Karpas-422 (cell line): Measurements from ENCODE around the gene USP34. TPM values are rescaled to one million over a fixed set of nuclear protein-coding genes. Genes with fewer than 3 reads are reported as not detected.

Experiments used
- DNase-seq: peaks from one replicate; pipeline ENCODE4 v3.0.0-alpha.2; 2015
- H2AFZ ChIP-seq: fragments of 200-600 bp; sonication (generic); 2 replicates; pipeline ENCODE4 v1.6.1; 2014; ENCODE audit warnings: antibody characterized with exemption, low read length, mixed read lengths
- H3K27ac ChIP-seq: fragments of 200-600 bp; sonication (generic); 2 replicates; pipeline ENCODE4 v1.5.1; 2014; ENCODE audit warnings: mild to moderate bottlenecking, low read length, moderate library complexity
- H3K27me3 ChIP-seq: fragments of 200-600 bp; sonication (generic); 2 replicates; pipeline ENCODE4 v1.6.1; 2014; ENCODE audit warnings: low read length, mixed read lengths
- H3K36me3 ChIP-seq: fragments of 200-600 bp; sonication (generic); 2 replicates; pipeline ENCODE4 v1.6.1; 2014; ENCODE audit warnings: low read length, mixed read lengths; ENCODE audit not compliant: insufficient read depth
- H3K4me1 ChIP-seq: fragments of 200-600 bp; sonication (generic); 2 replicates; pipeline ENCODE4 v1.6.1; 2014; ENCODE audit warnings: mild to moderate bottlenecking, low read length, mixed read lengths
- H3K4me2 ChIP-seq: fragments of 200-600 bp; sonication (generic); 2 replicates; pipeline ENCODE4 v1.6.1; 2014; ENCODE audit warnings: low read length, low read depth, mild to moderate bottlenecking; ENCODE audit not compliant: poor library complexity, severe bottlenecking
- H3K4me3 ChIP-seq: fragments of 200-600 bp; sonication (generic); 2 replicates; pipeline ENCODE4 v1.5.1; 2014; ENCODE audit warnings: mild to moderate bottlenecking, antibody characterized with exemption, low read length, mixed read lengths
- H3K79me2 ChIP-seq: fragments of 200-600 bp; sonication (generic); 2 replicates; pipeline ENCODE4 v1.6.1; 2014; ENCODE audit warnings: mild to moderate bottlenecking, low read length, mixed read lengths
- H3K9ac ChIP-seq: fragments of 200-600 bp; sonication (generic); 2 replicates; pipeline ENCODE4 v1.6.0; 2014; ENCODE audit warnings: low read length
- H3K9me2 ChIP-seq: fragments of 200-600 bp; sonication (generic), shearing (Covaris generic); replicated peaks from 2 replicates; pipeline ENCODE4 v1.6.0; 2014; ENCODE audit warnings: mild to moderate bottlenecking, low read length, moderate library complexity; ENCODE audit not compliant: insufficient read depth
- H3K9me3 ChIP-seq: fragments of 300-700, 200-600 bp; sonication (generic); 2 replicates; pipeline ENCODE4 v1.6.1; 2014; ENCODE audit warnings: low read length, mixed read lengths
- H4K20me1 ChIP-seq: fragments of 200-600 bp; sonication (generic); 2 replicates; pipeline ENCODE4 v1.6.1; 2014; ENCODE audit warnings: mild to moderate bottlenecking, antibody characterized with exemption, low read length, low read depth; ENCODE audit not compliant: insufficient read depth
- total RNA-seq: library from RNA; depleted of rRNA; stranded (reverse); fragments of >200 nt; shearing (Covaris generic); gene quantifications from 2 replicates; pipeline ENCODE4 v1.2.3, GENCODE V29; 2014; ENCODE audit warnings: low replicate concordance

The USP34 gene
- total RNA-seq, 1 experiment from 2014 or later = 376 TPM

GRCh38 chr2:61356958-61357350 is 113.9 kb downstream of the USP34 start:
- peaks cover 93% of the 10 kb centered on the region for H3K79me2 ChIP-seq
- DNase-seq = no peak

GRCh38 chr2:61356261-61356957 is 114.5 kb downstream of the USP34 start:
- H3K4me3 ChIP-seq = no peak overlapping the region
- H4K20me1 ChIP-seq = no peaks in the 10 kb centered on the region
- H3K4me2 ChIP-seq = no peak overlapping the region
- no peak overlapping the region for H3K27ac ChIP-seq
- no peaks in the 10 kb centered on the region for H3K9me2 ChIP-seq
- H3K79me2 ChIP-seq = peaks cover 93% of the 10 kb centered on the region
- DNase-seq = no peak
- H3K9ac ChIP-seq = no peak overlapping the region
- H3K36me3 ChIP-seq = peaks cover 25% of the 10 kb centered on the region
- H3K4me1 ChIP-seq = no peaks in the 10 kb centered on the region
- H2AFZ ChIP-seq = no peak overlapping the region
- no peaks in the 10 kb centered on the region for H3K27me3 ChIP-seq
- no peaks in the 10 kb centered on the region for H3K9me3 ChIP-seq

More at GRCh38 chr2:61356958-61357350, 113.9 kb downstream of the USP34 start:
- Histone ChIP-seq H3K27ac (no peak overlapping the region), H4K20me1 (no peaks in the 10 kb centered on the region), H3K9me3 (no peaks in the 10 kb centered on the region), H3K9me2 (no peaks in the 10 kb centered on the region), H3K36me3 (peaks cover 25% of the 10 kb centered on the region), H3K4me1 (no peaks in the 10 kb centered on the region), H3K4me3 (no peak overlapping the region), H3K27me3 (no peaks in the 10 kb centered on the region), H2AFZ (no peak overlapping the region), H3K4me2 (no peak overlapping the region), H3K9ac (no peak overlapping the region)

- Histone ChIP-seq H3K4me1 (no peaks in the 10 kb centered on the region), H2AFZ (no peak overlapping the region), H4K20me1 (no peaks in the 10 kb centered on the region), H3K27me3 (no peaks in the 10 kb centered on the region), H3K4me3 (no peak overlapping the region), H3K4me2 (no peak overlapping the region), H3K27ac (no peak overlapping the region), H3K79me2 (peaks cover 89% of the 10 kb centered on the region), H3K9ac (no peak overlapping the region), H3K9me3 (no peaks in the 10 kb centered on the region), H3K36me3 (peaks cover 37% of the 10 kb centered on the region), H3K9me2 (no peaks in the 10 kb centered on the region)
- no peak for DNase-seq
Observed at GRCh38 chr2:61354543-61355197, 116.2 kb downstream of the USP34 start.

GRCh38 chr2:61353909-61354308 is 117.0 kb downstream of the USP34 start:
- H3K27me3 ChIP-seq = no peaks in the 10 kb centered on the region
- no peak overlapping the region for H3K4me2 ChIP-seq
- H3K27ac ChIP-seq = no peak overlapping the region
- H3K4me1 ChIP-seq = no peaks in the 10 kb centered on the region
- peaks cover 45% of the 10 kb centered on the region for H3K36me3 ChIP-seq
- H3K9me3 ChIP-seq = no peaks in the 10 kb centered on the region
- H2AFZ ChIP-seq = no peak overlapping the region
- H3K9ac ChIP-seq = no peak overlapping the region
- DNase-seq = no peak
- no peaks in the 10 kb centered on the region for H3K9me2 ChIP-seq
- H3K79me2 ChIP-seq = peaks cover 88% of the 10 kb centered on the region
- no peaks in the 10 kb centered on the region for H4K20me1 ChIP-seq
- no peak overlapping the region for H3K4me3 ChIP-seq

- no peaks in the 10 kb centered on the region for H3K9me2 ChIP-seq
- H3K9me3 ChIP-seq = no peaks in the 10 kb centered on the region
- no peak overlapping the region for H3K9ac ChIP-seq
- peaks cover 78% of the 10 kb centered on the region for H3K79me2 ChIP-seq
- H3K27ac ChIP-seq = no peak overlapping the region
- no peak overlapping the region for H3K4me2 ChIP-seq
- H3K4me1 ChIP-seq = no peaks in the 10 kb centered on the region
- peaks cover 61% of the 10 kb centered on the region for H3K36me3 ChIP-seq
- H3K4me3 ChIP-seq = no peak overlapping the region
- H2AFZ ChIP-seq = no peak overlapping the region
- no peak for DNase-seq
- no peaks in the 10 kb centered on the region for H4K20me1 ChIP-seq
- H3K27me3 ChIP-seq = no peaks in the 10 kb centered on the region
Observed at GRCh38 chr2:61350777-61351176, 120.1 kb downstream of the USP34 start.

GRCh38 chr2:61343141-61343540 is 127.7 kb downstream of the USP34 start:
- Histone ChIP-seq H3K4me2 (no peak overlapping the region), H3K36me3 (peaks cover 77% of the 10 kb centered on the region)

GRCh38 chr2:61340242-61340641 is 130.6 kb downstream of the USP34 start:
- H3K4me1 ChIP-seq = no peaks in the 10 kb centered on the region
- H2AFZ ChIP-seq = no peak overlapping the region
- peaks cover 79% of the 10 kb centered on the region for H3K36me3 ChIP-seq
- H3K9ac ChIP-seq = no peak overlapping the region
- H3K79me2 ChIP-seq = peaks cover 48% of the 10 kb centered on the region
- no peak overlapping the region for H3K4me3 ChIP-seq
- no peaks in the 10 kb centered on the region for H3K9me2 ChIP-seq
- no peaks in the 10 kb centered on the region for H4K20me1 ChIP-seq
- no peaks in the 10 kb centered on the region for H3K9me3 ChIP-seq
- no peak overlapping the region for H3K4me2 ChIP-seq
- H3K27ac ChIP-seq = no peak overlapping the region
- H3K27me3 ChIP-seq = no peaks in the 10 kb centered on the region
- DNase-seq = no peak

More at GRCh38 chr2:61343141-61343540, 127.7 kb downstream of the USP34 start:
- H3K9me2 ChIP-seq = no peaks in the 10 kb centered on the region
- H3K9me3 ChIP-seq = no peaks in the 10 kb centered on the region
- no peak overlapping the region for H3K27ac ChIP-seq
- no peaks in the 10 kb centered on the region for H4K20me1 ChIP-seq
- H3K9ac ChIP-seq = no peak overlapping the region
- H2AFZ ChIP-seq = no peak overlapping the region
- H3K4me1 ChIP-seq = no peaks in the 10 kb centered on the region
- H3K4me3 ChIP-seq = no peak overlapping the region
- H3K79me2 ChIP-seq = peaks cover 55% of the 10 kb centered on the region
- DNase-seq = no peak
- H3K27me3 ChIP-seq = no peaks in the 10 kb centered on the region

GRCh38 chr2:61338447-61338846 is 132.4 kb downstream of the USP34 start:
- Histone ChIP-seq H3K36me3 (peaks cover 68% of the 10 kb centered on the region), H3K9me3 (no peaks in the 10 kb centered on the region), H3K9ac (no peak overlapping the region), H4K20me1 (no peaks in the 10 kb centered on the region), H3K4me3 (no peak overlapping the region), H3K9me2 (no peaks in the 10 kb centered on the region), H3K4me2 (no peak overlapping the region), H3K79me2 (peaks cover 49% of the 10 kb centered on the region), H3K27me3 (no peaks in the 10 kb centered on the region), H3K27ac (no peak overlapping the region), H2AFZ (no peak overlapping the region), H3K4me1 (peaks cover under 1% of the 10 kb centered on the region; the same call in 1 of the 2 replicates)
- no peak for DNase-seq
